BJ (cell line): Measurements from ENCODE around the gene PXDN. TPM values are rescaled to one million over a fixed set of nuclear protein-coding genes. Genes with fewer than 3 reads are reported as not detected.

Source experiments
- CTCF ChIA-PET: fragments of 350-600 bp; formaldehyde crosslinking; extraction: SDS; loops from one replicate; lab custom pipeline; 2021; ENCODE audit warnings: antibody characterized with exemption, inconsistent platforms; lab: Yijun Ruan, JAX
- POLR2A ChIA-PET: fragments of 300-600 bp; sonication (Branson Sonifier 250); formaldehyde crosslinking; extraction: SDS; loops from one replicate; lab custom pipeline; 2021; ENCODE audit warnings: antibody characterized with exemption; lab: Charles Lee
- DNase-seq: peaks from one replicate; pipeline ENCODE4 v3.0.0-alpha.2; 2011; ENCODE audit warnings: low read depth
- H3K27me3 ChIP-seq: 2 replicates; pipeline ENCODE4 v1.6.0; 2011; ENCODE audit warnings: low read length; ENCODE audit not compliant: control insufficient read depth, insufficient read depth
- H3K36me3 ChIP-seq: 2 replicates; pipeline ENCODE4 v1.5.1; 2011; ENCODE audit warnings: low read length; ENCODE audit not compliant: control insufficient read depth, insufficient read depth
- H3K4me3 ChIP-seq: 2 replicates; pipeline ENCODE4 v1.5.1; 2011; ENCODE audit warnings: low read depth, mild to moderate bottlenecking, control low read depth, low read length
- CTCF ChIP-seq: IDR thresholded peaks from 2 replicates; pipeline ENCODE4 v1.5.1; 2011; ENCODE audit warnings: low read depth, mild to moderate bottlenecking, control low read depth, inconsistent platforms, low read length, moderate library complexity; ENCODE audit not compliant: insufficient read depth
- polyA plus RNA-seq: library from polyadenylated mRNA; depleted of rRNA; stranded (reverse); fragments of >200 nt; gene quantifications from 2 replicates; pipeline ENCODE4 v1.2.3, GENCODE V29; 2011

Gene PXDN
- polyA plus RNA-seq, 1 experiment, result 212 TPM

- H3K36me3 ChIP-seq, result peaks cover 55% of the 10 kb centered on the region
- ChIA-PET CTCF (interaction anchor here (0.7 to 2.0 kb wide), 7 partner anchors 9 to 94 kb away, joined by 3 to 12 read pairs (median 4); no protein-coding TSS in a partner anchor), POLR2A (no interaction called here)
- no peaks in the 10 kb centered on the region for H3K27me3 ChIP-seq
- no peak for TF ChIP-seq CTCF
- DNase-seq, result no peak
- H3K4me3 ChIP-seq, result no peak overlapping the region
Observed at GRCh38 chr2:1674766-1675397, 69.4 kb downstream of the PXDN start.

- CTCF ChIA-PET, result interaction anchor here (1.3 kb wide), 1 partner anchor 8 kb away, joined by 4 read pairs; no protein-coding TSS in a partner anchor
Observed at GRCh38 chr2:1674276-1674675, 70.0 kb downstream of the PXDN start.

DNA sequence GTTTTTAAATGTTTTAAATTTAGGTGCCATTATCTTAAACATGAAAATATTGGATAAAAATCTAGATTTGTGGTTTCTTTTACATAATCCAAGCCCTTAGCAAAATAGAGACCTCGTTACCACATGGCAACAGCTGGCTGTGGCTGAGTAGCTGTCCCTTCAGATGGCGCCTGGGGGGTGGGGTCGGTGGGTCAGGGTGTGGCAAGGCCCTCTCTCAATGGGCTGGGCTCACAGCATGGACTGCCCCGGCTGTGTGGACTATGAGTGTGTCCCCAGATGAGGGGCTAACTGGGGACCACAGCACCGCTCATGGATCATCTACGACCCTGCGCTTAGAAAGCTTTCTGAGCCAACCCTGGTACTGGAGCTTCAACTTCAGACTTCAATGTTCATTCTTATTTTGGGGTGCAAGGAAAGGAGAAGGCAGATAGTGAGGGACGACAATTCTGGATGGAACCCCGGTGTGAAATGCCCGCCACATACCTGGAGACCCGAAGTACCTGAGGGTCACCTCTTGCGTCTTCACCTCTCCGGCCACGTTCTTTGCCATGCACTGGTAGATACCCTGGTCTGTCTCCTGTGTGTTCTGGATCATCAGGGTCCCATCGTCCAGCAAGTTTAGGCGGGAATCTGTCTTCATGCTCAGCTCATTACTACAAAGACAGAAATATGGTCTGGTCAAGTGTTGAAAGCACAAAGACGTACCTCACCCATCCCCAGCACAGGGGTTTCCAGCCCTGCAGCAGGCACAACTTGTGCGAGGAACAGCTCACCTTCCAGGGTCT is 71.0 kb downstream of the PXDN start:
- Histone ChIP-seq H3K4me3 (no peak overlapping the region), H3K27me3 (no peaks in the 10 kb centered on the region), H3K36me3 (peaks cover 43% of the 10 kb centered on the region)
- ChIA-PET POLR2A (no interaction called here), CTCF (interaction anchor here (1.3 to 1.8 kb wide), 2 partner anchors 9 to 78 kb away, joined by 4 to 8 read pairs; no protein-coding TSS in a partner anchor)
- no peak for DNase-seq
- no peak for TF ChIP-seq CTCF

More at GRCh38 chr2:1674276-1674675, 70.0 kb downstream of the PXDN start:
- no peak for TF ChIP-seq CTCF
- no peak for DNase-seq
- Histone ChIP-seq H3K36me3 (peaks cover 51% of the 10 kb centered on the region), H3K27me3 (no peaks in the 10 kb centered on the region), H3K4me3 (no peak overlapping the region)
- POLR2A ChIA-PET, result no interaction called here

- ChIA-PET CTCF (interaction anchor here (1.3 to 1.8 kb wide), 2 partner anchors 9 to 78 kb away, joined by 4 to 8 read pairs; no protein-coding TSS in a partner anchor), POLR2A (no interaction called here)
- H3K27me3 ChIP-seq, result no peaks in the 10 kb centered on the region
- DNase-seq, result no peak
- no peak for TF ChIP-seq CTCF
- no peak overlapping the region for H3K4me3 ChIP-seq
- H3K36me3 ChIP-seq, result peaks cover 39% of the 10 kb centered on the region
Observed at GRCh38 chr2:1672738-1673137, 71.6 kb downstream of the PXDN start.

GRCh38 chr2:1671916-1672315 is 72.4 kb downstream of the PXDN start:
- no peak for TF ChIP-seq CTCF
- DNase-seq, result no peak
- no peaks in the 10 kb centered on the region for H3K27me3 ChIP-seq
- no peak overlapping the region for H3K4me3 ChIP-seq
- ChIA-PET CTCF (interaction anchor here (1.4 kb wide), 1 partner anchor 16 kb away, joined by 4 read pairs; no protein-coding TSS in a partner anchor), POLR2A (no interaction called here)
- peaks cover 32% of the 10 kb centered on the region for H3K36me3 ChIP-seq
